Sciatic nerve (tissue), 2 donors: ENCODE data around the gene DAGLA. TPM values are rescaled to one million over a fixed set of nuclear protein-coding genes. Genes with fewer than 3 reads are reported as not detected.

Source experiments
- ATAC-seq: fragments of 200-7000 bp; cut with Tn5 transposase; one replicate; pipeline ENCODE4 v1.9.1; 2020; ENCODE audit warnings: mild to moderate bottlenecking, moderate library complexity
- DNase-seq: peaks from one replicate; pipeline ENCODE4 v3.0.0-alpha.2; 2020; ENCODE audit warnings: low spot score
- intact Hi-C: fragments of 100-400 bp; cut with DNase I; formaldehyde crosslinking; loops from one replicate; pipeline ENCODE4 v1.14.2; 2022
- total RNA-seq: library from RNA; stranded (reverse); fragmentation: NEBNext Ultra II Directional; extraction: Animal tissue kit (Norgen Biotek cat#: 25700); gene quantifications from one replicate; pipeline ENCODE4 v1.2.1, GENCODE V29; 2021
- donor health status: DM: no; HTN: no; CAD: no.
- donor health status: DM: no; HTN: no; CAD: no.

Gene DAGLA
- total RNA-seq, 1 donor from 2014 or later, result 4.8 TPM

- intact Hi-C loops, result no loop called here
- no peak for DNase-seq
- ATAC-seq, result no peak
Observed at GRCh38 chr11:61779666-61780525, 99.7 kb downstream of the DAGLA start.

GRCh38 chr11:61780581-61781162 lies 100.5 kb downstream of the DAGLA start:
- ATAC-seq (no peak), DNase-seq (no peak)
- intact Hi-C loops, result loop anchor here (1.0 kb wide), 1 partner anchor 75 kb away; no protein-coding TSS in a partner anchor

GRCh38 chr11:61781585-61781984 lies 101.4 kb downstream of the DAGLA start:
- intact Hi-C loops, result loop anchor here (1.0 kb wide), 1 partner anchor 76 kb away; no protein-coding TSS in a partner anchor
- DNase-seq (no peak), ATAC-seq (no peak)

- intact Hi-C loops, result no loop called here
- DNase-seq, result no peak
- ATAC-seq, result no peak
Observed at GRCh38 chr11:61782299-61782698, 102.1 kb downstream of the DAGLA start.

GRCh38 chr11:61782841-61783240 lies 102.7 kb downstream of the DAGLA start:
- no peak for ATAC-seq
- intact Hi-C loops, result no loop called here
- no peak for DNase-seq

- intact Hi-C loops, result no loop called here
- no peak for ATAC-seq
- DNase-seq, result no peak
Observed at GRCh38 chr11:61783717-61784505, 103.7 kb downstream of the DAGLA start.

DNA sequence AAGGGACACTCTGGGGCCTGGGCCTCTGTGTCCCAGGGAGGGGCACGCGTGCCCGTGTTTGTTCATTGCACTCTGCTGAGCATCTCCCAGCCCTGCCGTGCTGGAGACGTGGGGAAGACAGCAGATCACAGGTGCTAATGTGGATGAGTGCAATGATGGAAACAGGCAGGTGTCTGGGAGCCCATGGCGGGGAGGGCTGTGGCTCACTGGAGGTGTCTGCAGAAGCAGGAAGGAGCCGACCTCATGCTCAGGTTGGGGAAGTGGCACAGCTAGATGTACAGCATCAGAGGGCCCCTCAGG lies 104.3 kb downstream of the DAGLA start:
- ATAC-seq (no peak), DNase-seq (no peak)
- intact Hi-C loops, result no loop called here

DNA sequence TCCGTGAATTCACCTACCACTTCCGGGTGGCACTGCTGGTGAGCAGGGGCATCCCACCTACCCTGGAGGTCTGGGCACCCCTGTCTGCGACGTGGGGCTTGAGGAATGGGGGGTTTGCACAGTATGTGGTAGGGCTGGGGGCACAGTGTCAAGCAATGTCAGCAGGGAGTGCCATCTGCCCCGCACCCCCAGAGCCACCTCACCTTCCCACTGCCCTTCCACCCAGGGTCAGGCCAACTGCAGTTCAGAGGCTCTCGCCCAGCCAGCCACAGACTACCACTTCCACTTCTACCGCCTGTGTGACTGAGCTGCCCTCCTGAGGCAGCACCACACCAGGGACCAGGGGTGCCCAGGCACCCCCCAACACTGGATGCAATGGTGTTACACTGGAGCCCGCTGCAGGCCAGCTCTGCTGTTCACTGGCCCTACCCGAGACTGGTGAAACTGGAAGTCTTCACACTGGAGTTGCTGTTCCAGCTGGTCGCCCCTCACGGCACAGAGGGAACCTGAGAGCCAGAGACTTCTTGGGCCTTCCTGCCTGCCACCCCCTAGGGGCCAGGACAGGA lies 105.7 kb downstream of the DAGLA start:
- no peak for ATAC-seq
- no peak for DNase-seq
- intact Hi-C loops, result no loop called here

GRCh38 chr11:61787928-61788491 lies 107.8 kb downstream of the DAGLA start:
- intact Hi-C loops, result no loop called here
- ATAC-seq, result no peak
- no peak for DNase-seq

DNA sequence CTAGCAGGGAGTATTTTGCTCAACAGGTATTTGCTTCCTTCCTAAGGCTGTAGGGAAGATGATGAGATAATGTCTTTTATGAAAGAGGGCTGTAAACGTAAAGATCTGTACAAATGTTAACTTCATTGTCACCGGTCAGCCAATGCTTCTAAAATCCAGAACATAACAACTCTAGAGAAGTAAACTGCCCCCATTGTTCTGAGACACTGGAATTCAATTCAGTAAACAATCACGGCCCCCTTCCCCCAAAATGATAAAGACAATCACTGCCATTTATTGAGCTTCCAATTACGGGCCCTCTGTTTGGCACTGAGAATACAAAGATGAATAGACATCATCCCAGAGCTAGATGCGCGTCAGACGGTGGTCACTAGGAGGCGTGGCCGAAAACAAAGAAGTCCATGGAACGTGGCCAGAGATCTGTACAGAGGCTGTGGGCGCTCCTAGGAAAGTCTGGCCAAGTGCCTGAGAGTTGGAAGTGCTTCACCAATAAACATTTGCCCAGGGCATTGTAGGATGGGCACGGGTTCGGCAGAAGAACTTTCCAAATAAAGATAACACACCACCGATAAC lies 111.6 kb downstream of the DAGLA start:
- peak; percentile 86 for DNase-seq
- intact Hi-C loops, result no loop called here
- peak; percentile 77 for ATAC-seq

- intact Hi-C loops, result no loop called here
- peak; percentile 95 for ATAC-seq
- DNase-seq, result peak; percentile 94
Observed at GRCh38 chr11:61792310-61793082, 112.3 kb downstream of the DAGLA start, which contains the start of the genes FEN1 and TMEM258. Gene FEN1 (plus strand): TSS chr11:61792911. CDS start chr11:61795362, 2,451 bp downstream. Gene TMEM258 (minus strand): TSS chr11:61792599. CDS start chr11:61792558, 41 bp downstream.

DNA sequence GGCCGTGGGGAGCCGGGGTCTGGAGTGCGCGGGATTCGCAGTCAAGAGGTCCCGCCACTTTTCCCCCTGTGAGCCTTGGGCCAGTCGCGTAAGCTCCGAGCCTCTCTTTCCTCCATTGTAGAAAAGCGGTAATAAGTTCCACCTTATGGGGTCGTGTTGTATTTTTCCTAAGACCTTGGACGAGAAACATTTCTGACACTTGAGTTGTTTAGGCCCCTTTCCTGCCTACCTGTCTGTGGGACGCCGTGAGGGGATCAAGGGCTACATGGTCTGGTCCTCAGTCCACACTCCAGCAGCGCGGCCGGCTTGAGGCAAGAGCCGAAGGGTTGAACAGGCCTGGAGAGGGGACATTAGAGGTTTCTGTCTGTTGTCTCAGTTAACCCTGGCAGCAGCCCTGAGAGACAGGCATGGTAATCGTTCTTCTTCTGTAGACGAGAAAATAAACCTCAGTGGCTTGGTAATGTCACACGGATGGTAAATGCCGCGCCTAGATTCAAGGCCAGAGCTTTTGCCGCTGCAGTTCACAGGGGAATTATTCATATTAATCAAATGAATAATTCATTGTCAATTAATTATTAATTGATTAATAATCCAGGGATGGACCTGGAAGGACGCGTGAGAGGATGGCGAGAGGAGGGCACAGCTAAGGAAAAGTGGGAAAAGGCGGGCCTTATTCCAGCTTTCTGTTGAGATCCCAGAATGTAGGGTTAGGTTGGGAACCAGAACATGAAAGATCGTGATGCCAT lies 113.1 kb downstream of the DAGLA start:
- intact Hi-C loops, result no loop called here
- ATAC-seq (no peak), DNase-seq (no peak)

GRCh38 chr11:61793829-61794204 lies 113.6 kb downstream of the DAGLA start:
- no peak for ATAC-seq
- intact Hi-C loops, result no loop called here
- DNase-seq, result no peak

GRCh38 chr11:61794579-61794978 lies 114.4 kb downstream of the DAGLA start:
- DNase-seq (no peak), ATAC-seq (no peak)
- intact Hi-C loops, result no loop called here

- ATAC-seq, result no peak
- intact Hi-C loops, result no loop called here
- no peak for DNase-seq
Observed at GRCh38 chr11:61795459-61795858, 115.3 kb downstream of the DAGLA start.

- no peak for DNase-seq
- ATAC-seq, result no peak
- intact Hi-C loops, result no loop called here
Observed at GRCh38 chr11:61795876-61796526, 115.8 kb downstream of the DAGLA start.
